Measurements from ENCODE around the gene NCOA3.
A peak's percentile ranks its signal among the peaks of the same experiment; 100 is the strongest.

The NCOA3 gene

GRCh38 chr20:47676912-47677634 is 175.4 kb downstream of the NCOA3 start:
- no peak for DNase-seq (ENCODE audit: low read depth in 2 of 3, low spot score in 2 of 3)

- peak in 2 of 3 experiments; percentile 31 to 49 for DNase-seq (ENCODE audit: low read depth in 2 of 3, low spot score in 2 of 3)
These were observed 176.2 kb downstream of the NCOA3 start for GRCh38 chr20:47677635-47678453.

- DNase-seq (ENCODE audit: low read depth in 2 of 3, low spot score in 2 of 3), result no peak
These were observed 176.8 kb downstream of the NCOA3 start for GRCh38 chr20:47678536-47678935.

GRCh38 chr20:47679462-47679861 is 177.8 kb downstream of the NCOA3 start:
- DNase-seq (ENCODE audit: low read depth in 2 of 3, low spot score in 2 of 3), result no peak

- no peak for DNase-seq (ENCODE audit: low read depth in 2 of 3, low spot score in 2 of 3)
These were observed 179.3 kb downstream of the NCOA3 start for GRCh38 chr20:47680804-47681529.

- DNase-seq (ENCODE audit: low read depth in 2 of 3, low spot score in 2 of 3), result no peak
These were observed 180.5 kb downstream of the NCOA3 start for GRCh38 chr20:47682028-47682783.

GRCh38 chr20:47682916-47683315 is 181.2 kb downstream of the NCOA3 start:
- DNase-seq (ENCODE audit: low read depth in 2 of 3, low spot score in 2 of 3), result no peak

GRCh38 chr20:47684306-47685080 is 182.8 kb downstream of the NCOA3 start:
- DNase-seq (ENCODE audit: low read depth in 2 of 3, low spot score in 2 of 3), result no peak

- no peak for DNase-seq (ENCODE audit: low read depth in 2 of 3, low spot score in 2 of 3)
These were observed 184.9 kb downstream of the NCOA3 start for GRCh38 chr20:47686545-47686944.

GRCh38 chr20:47687095-47687987 is 185.7 kb downstream of the NCOA3 start:
- DNase-seq (ENCODE audit: low read depth in 2 of 3, low spot score in 2 of 3), result no peak

- DNase-seq (ENCODE audit: low read depth in 2 of 3, low spot score in 2 of 3), result no peak
These were observed 187.0 kb downstream of the NCOA3 start for GRCh38 chr20:47688385-47689381.

- DNase-seq (ENCODE audit: low read depth in 2 of 3, low spot score in 2 of 3), result no peak
These were observed 188.0 kb downstream of the NCOA3 start for GRCh38 chr20:47689731-47690130.

- no peak for DNase-seq (ENCODE audit: low read depth in 2 of 3, low spot score in 2 of 3)
These were observed 189.9 kb downstream of the NCOA3 start for GRCh38 chr20:47691625-47692024.

- DNase-seq (ENCODE audit: low read depth in 2 of 3, low spot score in 2 of 3), result no peak
These were observed 192.5 kb downstream of the NCOA3 start for GRCh38 chr20:47694021-47694818.

GRCh38 chr20:47696856-47697255 is 195.2 kb downstream of the NCOA3 start:
- DNase-seq (ENCODE audit: low read depth in 2 of 3, low spot score in 2 of 3), result no peak

- no peak for DNase-seq (ENCODE audit: low read depth in 2 of 3, low spot score in 2 of 3)
These were observed 196.5 kb downstream of the NCOA3 start for GRCh38 chr20:47698142-47698541.

GRCh38 chr20:47699818-47700217 is 198.1 kb downstream of the NCOA3 start:
- no peak for DNase-seq (ENCODE audit: low read depth in 2 of 3, low spot score in 2 of 3)
